ENCODE measurements around the gene RPL27A.

GRCh38 chr11:8707541-8708191 lies 25.1 kb downstream of the RPL27A start:
- TF ChIP-seq EZH2 (IDR thresholded peaks at IDR 0.05; ENCODE audit: low read length, missing control alignments): no peak
- TF ChIP-seq CTCF (conservative IDR thresholded peaks at IDR 0.05 in 1 of 2, IDR thresholded peaks at IDR 0.05 in 1 of 2; ENCODE audit: low read depth in 1 of 2, low read length in 2 of 2): no peak

Data from fibroblast of lung (primary cell).